ENCODE results near the gene CYFIP2. TPM values are rescaled to one million over a fixed set of nuclear protein-coding genes. Genes with fewer than 3 reads are reported as not detected.

Gene CYFIP2
- total and polyA plus RNA-seq, 2 of the 13 experiments (the other 11 are each of a cell fraction or from before 2014, with no cell fraction given): 22.6 to 30.3 TPM

GRCh38 chr5:157352756-157353340 lies 86.9 kb downstream of the CYFIP2 start:
- FAIRE-seq: no peak
- no TSS peak for BruUV-seq (replicated peaks)
- no peaks in the 10 kb centered on the region for H3K4me1 ChIP-seq (ENCODE audit: insufficient read depth, low read length)

More at GRCh38 chr5:157352756-157353340, 86.9 kb downstream of the CYFIP2 start:
- Histone ChIP-seq H3K4me3 (replicated peaks in 1 of 3; ENCODE audit: insufficient read depth in 1 of 3, low read depth in 2 of 3, low read length in 3 of 3) (no peak overlapping the region), H3K9me3 (ENCODE audit: low read length) (no peaks in the 10 kb centered on the region), H3K4me2 (ENCODE audit: low read depth, low read length) (no peak overlapping the region), H2AFZ (ENCODE audit: low read length) (no peak overlapping the region), H3K36me3 (replicated peaks in 1 of 2; ENCODE audit: control insufficient read depth in 1 of 2, insufficient read depth in 2 of 2, low read length in 2 of 2) (no peaks in the 10 kb centered on the region; a peak in 1 of 5 replicates), H3K79me2 (ENCODE audit: insufficient read depth, low read length) (no peaks in the 10 kb centered on the region), H3K9ac (ENCODE audit: insufficient read depth, low read depth, low read length) (no peak overlapping the region), H4K20me1 (ENCODE audit: insufficient read depth, low read length) (no peaks in the 10 kb centered on the region), H3K27ac (ENCODE audit: extremely low read length, insufficient read depth, low read length) (no peak overlapping the region), H3K27me3 (ENCODE audit: control insufficient read depth in 1 of 2, insufficient read depth in 2 of 2, low read length in 2 of 2) (no peaks in the 10 kb centered on the region)
- no peak for TF ChIP-seq ZNF800 (CRISPR knock-in tag; IDR thresholded peaks at IDR 0.05)
- TF ChIP-seq TSC22D2 (CRISPR knock-in tag; IDR thresholded peaks at IDR 0.05; ENCODE audit: borderline replicate concordance): no peak
- TF ChIP-seq KDM6A (CRISPR knock-in tag; IDR thresholded peaks at IDR 0.05; ENCODE audit: low read depth): no peak
- TF ChIP-seq ZNF704 (CRISPR knock-in tag; IDR thresholded peaks at IDR 0.05; ENCODE audit: borderline replicate concordance): no peak
- no peak for TF ChIP-seq HMGXB4 (CRISPR knock-in tag; IDR thresholded peaks at IDR 0.05; ENCODE audit: borderline replicate concordance in 1 of 2, low read depth in 1 of 2)
- no peak for TF ChIP-seq RBM39 (IDR thresholded peaks at IDR 0.05; ENCODE audit: low read depth, low read length, poor library complexity, severe bottlenecking)
- no peak for TF ChIP-seq REPIN1 (CRISPR knock-in tag; IDR thresholded peaks at IDR 0.05; ENCODE audit: borderline replicate concordance, low read depth)
- no peak for TF ChIP-seq ZNF552 (CRISPR knock-in tag; IDR thresholded peaks at IDR 0.05; ENCODE audit: borderline replicate concordance)
- TF ChIP-seq ZNF777 (CRISPR knock-in tag; IDR thresholded peaks at IDR 0.05): no peak
- in situ Hi-C loops (cut with HindIII; ENCODE audit: extremely low pct_ligation_motif_present, low pct_unique_long_range_greater_than_20kb) (no loop called here), intact Hi-C loops (cut with micrococcal nuclease; ENCODE audit: unreplicated experiment) (no loop called here)
- ChIA-PET POLR2A (no interaction called here), CTCF (ENCODE audit: low intra/inter-chr PET ratio, low total read pairs) (no interaction called here)
- 97% methylated on average over 12 of the region's 12 CpGs for WGBS (ENCODE audit: low lambda C conversion rate)
- no peak for DNase-seq (ENCODE audit: low spot score)
- no peak for ATAC-seq
